ENCODE data around the gene CCNT1. TPM values are rescaled to one million over a fixed set of nuclear protein-coding genes. Genes with fewer than 3 reads are reported as not detected.

The CCNT1 gene
- total RNA-seq, 1 experiment from 2014 or later = 50.8 TPM

DNA sequence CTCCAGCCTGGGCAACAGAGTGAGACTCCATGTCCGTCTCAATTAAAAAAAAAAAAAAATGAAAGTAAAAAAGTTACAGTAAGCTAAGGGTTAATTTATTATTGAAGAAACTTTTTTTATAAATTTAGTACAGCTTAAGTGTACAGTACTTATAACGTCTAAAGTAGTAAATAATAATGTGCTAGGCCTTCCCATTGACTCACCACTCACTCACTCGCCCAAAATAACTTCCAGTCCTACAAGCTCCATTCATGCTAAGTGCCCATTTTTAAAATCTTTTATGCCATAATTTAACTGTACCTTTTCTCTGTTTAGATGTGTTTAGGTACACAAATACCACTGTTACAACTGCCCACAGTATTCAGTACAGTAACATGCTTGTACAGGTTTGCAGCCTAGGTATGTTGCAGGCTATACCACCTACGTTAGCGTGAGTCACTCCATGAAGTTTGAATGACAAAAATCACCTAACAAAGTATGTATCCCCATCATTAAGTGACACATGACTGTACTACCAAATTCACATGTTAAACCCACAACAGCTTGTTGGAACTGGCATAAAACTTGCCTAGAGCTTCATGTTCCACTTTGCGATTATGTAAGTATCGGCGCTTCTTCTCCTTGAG, 45.2 kb downstream of the CCNT1 start:
- Histone ChIP-seq H3K4me1 (replicated peaks; ENCODE audit: insufficient read depth) (no peaks in the 10 kb centered on the region), H3K4me3 (no peak overlapping the region), H3K9me3 (ENCODE audit: insufficient read depth, low read depth) (no peaks in the 10 kb centered on the region), H4K20me1 (ENCODE audit: insufficient read depth) (peaks cover 3% of the 10 kb centered on the region), H2AFZ (no peak overlapping the region), H3K36me3 (ENCODE audit: low read depth) (peaks cover 46% of the 10 kb centered on the region), H3F3A (ENCODE audit: insufficient read depth, low read depth) (no peaks in the 10 kb centered on the region; the same call in 1 of the 2 replicates), H3K9me2 (ENCODE audit: insufficient read depth) (no peaks in the 10 kb centered on the region), H3K4me2 (no peak overlapping the region), H3K27ac (no peak overlapping the region), H3K27me3 (ENCODE audit: insufficient read depth, low read depth) (no peaks in the 10 kb centered on the region), H3K79me2 (ENCODE audit: low read depth) (peaks cover 16% of the 10 kb centered on the region)
- intact Hi-C loops (cut with micrococcal nuclease; ENCODE audit: unreplicated experiment) = no loop called here
- no peak for DNase-seq
- TF ChIP-seq, protein P1, sequence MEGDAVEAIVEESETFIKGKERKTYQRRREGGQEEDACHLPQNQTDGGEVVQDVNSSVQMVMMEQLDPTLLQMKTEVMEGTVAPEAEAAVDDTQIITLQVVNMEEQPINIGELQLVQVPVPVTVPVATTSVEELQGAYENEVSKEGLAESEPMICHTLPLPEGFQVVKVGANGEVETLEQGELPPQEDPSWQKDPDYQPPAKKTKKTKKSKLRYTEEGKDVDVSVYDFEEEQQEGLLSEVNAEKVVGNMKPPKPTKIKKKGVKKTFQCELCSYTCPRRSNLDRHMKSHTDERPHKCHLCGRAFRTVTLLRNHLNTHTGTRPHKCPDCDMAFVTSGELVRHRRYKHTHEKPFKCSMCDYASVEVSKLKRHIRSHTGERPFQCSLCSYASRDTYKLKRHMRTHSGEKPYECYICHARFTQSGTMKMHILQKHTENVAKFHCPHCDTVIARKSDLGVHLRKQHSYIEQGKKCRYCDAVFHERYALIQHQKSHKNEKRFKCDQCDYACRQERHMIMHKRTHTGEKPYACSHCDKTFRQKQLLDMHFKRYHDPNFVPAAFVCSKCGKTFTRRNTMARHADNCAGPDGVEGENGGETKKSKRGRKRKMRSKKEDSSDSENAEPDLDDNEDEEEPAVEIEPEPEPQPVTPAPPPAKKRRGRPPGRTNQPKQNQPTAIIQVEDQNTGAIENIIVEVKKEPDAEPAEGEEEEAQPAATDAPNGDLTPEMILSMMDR (conservative IDR thresholded peaks at IDR 0.05) = no peak
- no peak for TF ChIP-seq EZH2 (IDR thresholded peaks at IDR 0.05; ENCODE audit: low read depth)
- BruUV-seq (replicated peaks) = no TSS peak
- ChIA-PET CTCF (no interaction called here), POLR2A (ENCODE audit: unreplicated experiment) (interaction anchor here (0.6 kb wide), 1 partner anchor 66 kb away, joined by 13 read pairs; no protein-coding TSS in a partner anchor)

DNA sequence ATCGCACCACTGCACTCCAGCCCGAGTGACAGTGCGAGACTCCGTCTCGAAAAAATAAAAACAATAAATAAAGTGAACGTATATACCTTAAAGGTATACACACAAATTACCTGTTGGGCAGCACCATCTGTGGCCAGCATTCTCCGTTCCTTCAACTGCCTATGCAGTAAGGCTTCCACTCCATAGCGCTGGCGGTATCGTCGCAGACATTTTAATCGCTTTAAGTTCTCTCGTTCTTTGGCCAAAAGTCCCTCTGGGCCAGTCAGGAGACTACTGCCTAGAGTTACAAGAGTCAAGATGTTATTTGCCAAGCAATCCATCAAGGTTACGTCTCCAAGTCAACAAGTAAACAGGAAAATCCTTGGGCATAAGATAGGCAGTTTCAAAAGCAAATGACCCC, 47.5 kb downstream of the CCNT1 start:
- Histone ChIP-seq H3K4me2 (no peak overlapping the region), H4K20me1 (ENCODE audit: insufficient read depth) (peaks cover 3% of the 10 kb centered on the region), H3K9me2 (ENCODE audit: insufficient read depth) (no peaks in the 10 kb centered on the region), H3K9me3 (ENCODE audit: insufficient read depth, low read depth) (no peaks in the 10 kb centered on the region), H3K27ac (no peak overlapping the region), H2AFZ (no peak overlapping the region), H3F3A (ENCODE audit: insufficient read depth, low read depth) (peaks cover 3% of the 10 kb centered on the region; the same call in 1 of the 2 replicates), H3K36me3 (ENCODE audit: low read depth) (peaks cover 33% of the 10 kb centered on the region), H3K4me1 (replicated peaks; ENCODE audit: insufficient read depth) (no peaks in the 10 kb centered on the region), H3K79me2 (ENCODE audit: low read depth) (peaks cover 4% of the 10 kb centered on the region; the same call in 1 of the 2 replicates), H3K4me3 (no peak overlapping the region), H3K27me3 (ENCODE audit: insufficient read depth, low read depth) (no peaks in the 10 kb centered on the region)
- CTCF ChIA-PET = no interaction called here
- no TSS peak for BruUV-seq (replicated peaks)
- POLR2A ChIA-PET (ENCODE audit: unreplicated experiment) = no interaction called here
- no peak for DNase-seq
- TF ChIP-seq, protein P1 (conservative IDR thresholded peaks at IDR 0.05) = no peak
- TF ChIP-seq EZH2 (IDR thresholded peaks at IDR 0.05; ENCODE audit: low read depth) = no peak
- intact Hi-C loops (cut with micrococcal nuclease; ENCODE audit: unreplicated experiment) = no loop called here

GRCh38 chr12:48659863-48660262, 56.6 kb downstream of the CCNT1 start:
- no TSS peak for BruUV-seq (replicated peaks)
- H2AFZ ChIP-seq = no peak overlapping the region
- peaks cover 4% of the 10 kb centered on the region; the same call in 1 of the 2 replicates for H4K20me1 ChIP-seq (ENCODE audit: insufficient read depth)
- POLR2A ChIA-PET (ENCODE audit: unreplicated experiment) = no interaction called here
- no peak for DNase-seq
- H3K4me1 ChIP-seq (replicated peaks; ENCODE audit: insufficient read depth) = no peaks in the 10 kb centered on the region
- H3K9me2 ChIP-seq (ENCODE audit: insufficient read depth) = no peaks in the 10 kb centered on the region
- H3K36me3 ChIP-seq (ENCODE audit: low read depth) = peaks cover 29% of the 10 kb centered on the region
- TF ChIP-seq EZH2 (IDR thresholded peaks at IDR 0.05; ENCODE audit: low read depth) = no peak
- TF ChIP-seq, protein P1 (conservative IDR thresholded peaks at IDR 0.05) = no peak
- peaks cover 7% of the 10 kb centered on the region; the same call in 1 of the 2 replicates for H3F3A ChIP-seq (ENCODE audit: insufficient read depth, low read depth)
- intact Hi-C loops (cut with micrococcal nuclease; ENCODE audit: unreplicated experiment) = no loop called here
- no peaks in the 10 kb centered on the region for H3K9me3 ChIP-seq (ENCODE audit: insufficient read depth, low read depth)
- H3K27me3 ChIP-seq (ENCODE audit: insufficient read depth, low read depth) = no peaks in the 10 kb centered on the region
- no peaks in the 10 kb centered on the region for H3K79me2 ChIP-seq (ENCODE audit: low read depth)
- no peak overlapping the region for H3K27ac ChIP-seq
- CTCF ChIA-PET = no interaction called here
- H3K4me3 ChIP-seq = no peak overlapping the region
- H3K4me2 ChIP-seq = no peak overlapping the region
